ENCODE data around the gene KCNQ1OT1.

DNA sequence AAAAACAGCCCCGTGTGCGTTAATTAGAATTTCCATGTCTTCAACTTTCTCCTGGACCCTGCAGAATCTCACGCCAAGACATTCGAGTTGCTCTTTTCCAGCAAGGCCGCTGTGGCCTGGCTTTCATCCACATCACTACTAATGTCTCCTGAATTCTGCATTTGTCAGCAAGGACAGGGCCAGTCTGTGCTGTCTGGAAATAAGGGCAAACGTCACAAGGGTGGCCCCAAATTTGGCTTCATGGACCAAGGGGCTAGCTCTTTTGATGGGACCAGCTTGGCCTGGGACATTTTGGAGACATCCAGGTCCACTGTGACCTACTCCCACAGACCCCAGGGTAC is 33.4 kb downstream of the KCNQ1OT1 start:
- TF ChIP-seq, protein P1, sequence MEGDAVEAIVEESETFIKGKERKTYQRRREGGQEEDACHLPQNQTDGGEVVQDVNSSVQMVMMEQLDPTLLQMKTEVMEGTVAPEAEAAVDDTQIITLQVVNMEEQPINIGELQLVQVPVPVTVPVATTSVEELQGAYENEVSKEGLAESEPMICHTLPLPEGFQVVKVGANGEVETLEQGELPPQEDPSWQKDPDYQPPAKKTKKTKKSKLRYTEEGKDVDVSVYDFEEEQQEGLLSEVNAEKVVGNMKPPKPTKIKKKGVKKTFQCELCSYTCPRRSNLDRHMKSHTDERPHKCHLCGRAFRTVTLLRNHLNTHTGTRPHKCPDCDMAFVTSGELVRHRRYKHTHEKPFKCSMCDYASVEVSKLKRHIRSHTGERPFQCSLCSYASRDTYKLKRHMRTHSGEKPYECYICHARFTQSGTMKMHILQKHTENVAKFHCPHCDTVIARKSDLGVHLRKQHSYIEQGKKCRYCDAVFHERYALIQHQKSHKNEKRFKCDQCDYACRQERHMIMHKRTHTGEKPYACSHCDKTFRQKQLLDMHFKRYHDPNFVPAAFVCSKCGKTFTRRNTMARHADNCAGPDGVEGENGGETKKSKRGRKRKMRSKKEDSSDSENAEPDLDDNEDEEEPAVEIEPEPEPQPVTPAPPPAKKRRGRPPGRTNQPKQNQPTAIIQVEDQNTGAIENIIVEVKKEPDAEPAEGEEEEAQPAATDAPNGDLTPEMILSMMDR (IDR thresholded peaks at IDR 0.05) = no peak
- TF ChIP-seq EP300 (IDR thresholded peaks at IDR 0.05; ENCODE audit: borderline replicate concordance in 1 of 2, low read depth in 1 of 2, low read length in 1 of 2) (no peak), RFX5 (IDR thresholded peaks at IDR 0.05; ENCODE audit: low read length) (no peak)

All from SK-N-SH (cell line).